Mesendoderm (in vitro differentiated cells): ENCODE data around the gene IL16.

ENCODE experiments used
- DNase-seq: peaks from one replicate; pipeline ENCODE4 v3.0.0; 2013
- H2AK5ac ChIP-seq: 2 replicates; pipeline ENCODE4 v1.6.1; 2013; ENCODE audit warnings: low read length, inconsistent platforms
- H2BK120ac ChIP-seq: 2 replicates; pipeline ENCODE4 v1.6.1; 2013; ENCODE audit warnings: low read depth, mild to moderate bottlenecking, low read length, moderate library complexity, mixed read lengths
- H2BK15ac ChIP-seq: replicated peaks from 2 replicates; pipeline ENCODE4 v1.6.1; 2013; ENCODE audit warnings: low read depth, mild to moderate bottlenecking, moderate library complexity
- H2BK5ac ChIP-seq: 2 replicates; pipeline ENCODE4 v1.6.1; 2013; ENCODE audit warnings: low read length, inconsistent platforms
- H3K18ac ChIP-seq: 2 replicates; pipeline ENCODE4 v1.6.1; 2013; ENCODE audit warnings: mild to moderate bottlenecking, low read length, mixed read lengths
- H3K23ac ChIP-seq: one replicate; pipeline ENCODE4 v1.6.1; 2013; ENCODE audit warnings: low read length
- H3K27ac ChIP-seq: 2 replicates; pipeline ENCODE4 v1.5.1; 2013; ENCODE audit warnings: low read depth, mild to moderate bottlenecking, inconsistent platforms, low read length, moderate library complexity
- H3K27me3 ChIP-seq: 2 replicates; pipeline ENCODE4 v1.6.1; 2013; ENCODE audit warnings: low read length, control low read depth, mild to moderate bottlenecking, inconsistent platforms; ENCODE audit not compliant: insufficient read depth, poor library complexity
- H3K36me3 ChIP-seq: 2 replicates; pipeline ENCODE4 v1.6.1; 2013; ENCODE audit warnings: low read length, inconsistent platforms; ENCODE audit not compliant: control insufficient read depth, insufficient read depth
- H3K4ac ChIP-seq: one replicate; pipeline ENCODE4 v1.6.1; 2013; ENCODE audit warnings: low read depth, mild to moderate bottlenecking, low read length, moderate library complexity
- H3K4me1 ChIP-seq: 2 replicates; pipeline ENCODE4 v1.6.1; 2013; ENCODE audit warnings: low read depth, low read length, inconsistent platforms; ENCODE audit not compliant: control insufficient read depth
- H3K4me2 ChIP-seq: 2 replicates; pipeline ENCODE4 v1.6.1; 2013; ENCODE audit warnings: low read length
- H3K4me3 ChIP-seq: 2 replicates; pipeline ENCODE4 v1.5.1; 2013; ENCODE audit warnings: mild to moderate bottlenecking, low read length
- H3K56ac ChIP-seq: one replicate; pipeline ENCODE4 v1.6.1; 2013; ENCODE audit warnings: low read length
- H3K79me1 ChIP-seq: 2 replicates; pipeline ENCODE4 v1.6.1; 2013; ENCODE audit warnings: low read length, inconsistent platforms
- H3K79me2 ChIP-seq: 2 replicates; pipeline ENCODE4 v1.6.1; 2013; ENCODE audit warnings: mild to moderate bottlenecking, low read length; ENCODE audit not compliant: control insufficient read depth, insufficient read depth
- H3K9ac ChIP-seq: 2 replicates; pipeline ENCODE4 v1.6.1; 2013; ENCODE audit warnings: low read length, inconsistent platforms
- H4K5ac ChIP-seq: one replicate; pipeline ENCODE4 v1.6.1; 2013; ENCODE audit warnings: low read length
- H4K8ac ChIP-seq: one replicate; pipeline ENCODE4 v1.6.1; 2013; ENCODE audit warnings: low read depth, mild to moderate bottlenecking, control low read depth, low read length, moderate library complexity
- WGBS: extraction: QIAGEN DNeasy Blood & Tissue Kit; methylation state at CpG from one replicate; pipeline ENCODE4 v1.1.7; 2013; ENCODE audit warnings: low lambda C conversion rate, missing lambda C conversion rate; ENCODE audit not compliant: insufficient coverage; ENCODE audit errors: extremely low coverage; 5-methylcytosine and 5-hydroxymethylcytosine counted together

Gene IL16

GRCh38 chr15:81265256-81265943 is 68.7 kb downstream of the IL16 start:
- Histone ChIP-seq H3K4me2 (no peak overlapping the region), H2AK5ac (no peak overlapping the region), H2BK15ac (no peak overlapping the region), H3K27ac (no peak overlapping the region), H3K4ac (no peak overlapping the region), H4K8ac (no peak overlapping the region), H3K79me1 (no peaks in the 10 kb centered on the region), H3K36me3 (no peaks in the 10 kb centered on the region), H2BK5ac (no peak overlapping the region), H2BK120ac (no peak overlapping the region), H3K4me1 (no peaks in the 10 kb centered on the region), H3K23ac (no peak overlapping the region), H4K5ac (no peak overlapping the region), H3K9ac (no peak overlapping the region), H3K18ac (no peak overlapping the region), H3K27me3 (no peaks in the 10 kb centered on the region), H3K79me2 (no peaks in the 10 kb centered on the region), H3K56ac (no peak overlapping the region), H3K4me3 (no peak overlapping the region)
- WGBS, result no CpG with 5 or more reads among the region's 12 CpGs
- DNase-seq, result no peak

DNA sequence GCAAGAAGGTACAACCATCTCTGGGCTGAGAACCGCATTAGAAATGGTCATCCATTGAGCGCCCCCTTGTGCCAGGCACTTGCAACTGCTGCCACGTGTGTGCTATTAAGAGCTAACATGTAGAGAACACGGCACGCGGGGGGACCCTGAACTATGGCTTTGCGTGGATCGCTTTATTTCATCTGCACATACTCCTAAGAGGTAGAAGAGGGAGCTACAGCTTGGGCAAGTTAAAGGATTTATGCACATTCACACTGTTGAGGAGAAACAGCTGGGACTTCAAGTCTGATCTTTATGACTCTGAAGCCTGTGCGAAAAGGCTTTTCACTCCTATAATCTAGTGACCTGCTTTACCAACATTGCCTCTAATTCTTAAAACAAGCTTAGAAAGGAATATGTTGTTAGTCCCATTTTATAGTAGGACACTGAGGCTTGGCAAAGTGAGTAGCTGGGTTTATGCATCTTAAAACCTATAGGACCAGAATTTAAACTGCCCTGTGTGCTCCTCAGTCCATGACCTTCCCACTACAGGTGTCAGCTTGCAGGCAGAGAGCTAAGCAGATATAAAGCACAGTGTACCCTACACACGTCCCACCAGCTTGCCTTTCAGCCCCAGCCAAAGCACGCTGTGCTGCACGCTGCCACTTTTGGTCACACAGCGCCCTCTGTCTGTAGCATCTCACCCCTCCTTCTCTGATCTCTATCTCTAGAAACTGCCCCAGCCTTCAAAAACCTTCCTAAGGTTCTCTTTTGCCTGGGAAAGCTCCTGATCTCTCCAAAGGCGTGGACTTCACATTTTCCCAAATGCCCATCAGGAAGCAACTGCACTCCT is 69.5 kb downstream of the IL16 start:
- Histone ChIP-seq H3K36me3 (no peaks in the 10 kb centered on the region), H2AK5ac (no peak overlapping the region), H3K27ac (no peak overlapping the region), H3K23ac (no peak overlapping the region), H2BK5ac (no peak overlapping the region), H3K56ac (no peak overlapping the region), H3K27me3 (no peaks in the 10 kb centered on the region), H3K79me1 (no peaks in the 10 kb centered on the region), H3K4me3 (no peak overlapping the region), H4K8ac (no peak overlapping the region), H3K4ac (no peak overlapping the region), H3K18ac (no peak overlapping the region), H3K9ac (no peak overlapping the region), H3K4me1 (no peaks in the 10 kb centered on the region), H3K4me2 (no peak overlapping the region), H2BK120ac (no peak overlapping the region), H2BK15ac (no peak overlapping the region), H4K5ac (no peak overlapping the region), H3K79me2 (no peaks in the 10 kb centered on the region)
- peak; percentile 86 for DNase-seq
- WGBS, result no CpG with 5 or more reads among the region's 14 CpGs

DNA sequence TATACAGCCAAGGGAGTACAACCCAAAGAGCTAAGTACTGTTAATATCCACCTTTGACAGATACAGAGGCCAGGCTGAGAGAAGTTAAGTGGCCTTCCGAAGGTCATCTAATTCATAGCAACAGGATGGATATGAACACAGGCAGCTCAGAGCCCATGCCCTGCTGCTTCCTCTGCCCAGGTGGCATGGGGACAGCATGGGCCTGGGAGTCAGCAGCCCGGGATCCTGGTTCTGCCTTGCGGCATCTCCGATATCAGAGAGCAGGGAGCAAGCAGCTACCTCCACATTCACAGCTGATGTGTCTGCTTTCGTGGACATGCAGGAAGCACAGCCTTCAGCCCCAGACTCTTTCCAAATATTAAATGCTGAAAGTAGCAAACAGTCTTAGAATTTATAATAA is 71.7 kb downstream of the IL16 start:
- H3K23ac ChIP-seq, result no peak overlapping the region
- H2AK5ac ChIP-seq, result no peak overlapping the region
- no peak overlapping the region for H3K56ac ChIP-seq
- H3K9ac ChIP-seq, result no peak overlapping the region
- no CpG with 5 or more reads among the region's 5 CpGs for WGBS
- H3K4me2 ChIP-seq, result no peak overlapping the region
- H3K4ac ChIP-seq, result no peak overlapping the region
- H2BK15ac ChIP-seq, result no peak overlapping the region
- no peak overlapping the region for H3K18ac ChIP-seq
- DNase-seq, result no peak
- H3K79me2 ChIP-seq, result no peaks in the 10 kb centered on the region
- H3K27ac ChIP-seq, result no peak overlapping the region
- no peak overlapping the region for H3K4me3 ChIP-seq
- no peaks in the 10 kb centered on the region for H3K79me1 ChIP-seq
- no peak overlapping the region for H4K5ac ChIP-seq
- no peak overlapping the region for H4K8ac ChIP-seq
- no peaks in the 10 kb centered on the region for H3K36me3 ChIP-seq
- no peak overlapping the region for H2BK120ac ChIP-seq
- no peaks in the 10 kb centered on the region for H3K27me3 ChIP-seq
- no peak overlapping the region for H2BK5ac ChIP-seq
- H3K4me1 ChIP-seq, result no peaks in the 10 kb centered on the region

- no peak overlapping the region for H3K56ac ChIP-seq
- H2BK5ac ChIP-seq, result no peak overlapping the region
- no peak overlapping the region for H2BK120ac ChIP-seq
- H3K79me2 ChIP-seq, result no peaks in the 10 kb centered on the region
- no peak overlapping the region for H3K9ac ChIP-seq
- no peak overlapping the region for H2BK15ac ChIP-seq
- no peak for DNase-seq
- no peak overlapping the region for H3K23ac ChIP-seq
- no peak overlapping the region for H2AK5ac ChIP-seq
- no CpG with 5 or more reads among the region's 10 CpGs for WGBS
- no peak overlapping the region for H3K18ac ChIP-seq
- H3K27ac ChIP-seq, result no peak overlapping the region
- H3K4me2 ChIP-seq, result no peak overlapping the region
- H3K4ac ChIP-seq, result no peak overlapping the region
- no peak overlapping the region for H3K4me3 ChIP-seq
- no peak overlapping the region for H4K8ac ChIP-seq
- H3K27me3 ChIP-seq, result no peaks in the 10 kb centered on the region
- no peaks in the 10 kb centered on the region for H3K36me3 ChIP-seq
- no peaks in the 10 kb centered on the region for H3K79me1 ChIP-seq
- no peaks in the 10 kb centered on the region for H3K4me1 ChIP-seq
- H4K5ac ChIP-seq, result no peak overlapping the region
Measured at GRCh38 chr15:81268881-81269601, 72.4 kb downstream of the IL16 start.

DNA sequence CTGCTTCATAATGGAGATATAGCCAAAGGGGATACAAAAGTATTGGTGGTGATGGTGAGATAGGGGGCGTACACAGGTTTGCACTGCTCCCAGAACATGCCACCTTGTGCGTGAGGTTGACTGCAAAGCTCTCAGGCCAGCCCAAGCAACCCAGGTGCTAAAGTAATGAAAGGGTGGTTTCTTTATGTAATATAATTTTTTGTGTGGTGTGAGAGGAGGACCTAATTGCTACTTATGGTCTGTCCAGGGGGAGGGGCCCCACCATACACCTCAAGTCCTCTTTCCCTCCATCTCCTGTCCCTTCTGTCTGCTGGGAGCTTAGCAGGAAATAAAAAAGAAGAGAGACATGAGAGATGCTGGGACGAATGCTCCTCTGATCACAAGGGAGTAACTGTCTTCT is 73.5 kb downstream of the IL16 start:
- Histone ChIP-seq H3K9ac (no peak overlapping the region), H4K8ac (no peak overlapping the region), H3K4me3 (no peak overlapping the region), H3K79me1 (no peaks in the 10 kb centered on the region), H3K36me3 (no peaks in the 10 kb centered on the region), H3K4ac (no peak overlapping the region), H3K4me1 (no peaks in the 10 kb centered on the region), H2BK120ac (no peak overlapping the region), H4K5ac (no peak overlapping the region), H3K18ac (no peak overlapping the region), H2BK5ac (no peak overlapping the region), H3K27me3 (no peaks in the 10 kb centered on the region), H3K4me2 (no peak overlapping the region), H3K23ac (no peak overlapping the region), H3K79me2 (no peaks in the 10 kb centered on the region), H3K56ac (no peak overlapping the region), H3K27ac (no peak overlapping the region), H2AK5ac (no peak overlapping the region), H2BK15ac (no peak overlapping the region)
- DNase-seq, result no peak
- WGBS, result no CpG with 5 or more reads among the region's 3 CpGs
